IMR-90 (cell line): ENCODE measurements around the gene SHB. TPM values are rescaled to one million over a fixed set of nuclear protein-coding genes. Genes with fewer than 3 reads are reported as not detected.

Experiments
- ATAC-seq: fragments of 200-7000 bp; cut with Tn5 transposase; 2 replicates; pipeline ENCODE4 v1.9.1; 2020; ENCODE audit warnings: low read depth, mild to moderate bottlenecking, moderate library complexity
- BruUV-seq: library from RNA; stranded (reverse); fragments of 400-500 nt; replicated peaks from 2 replicates; lab custom pipeline; 2021; lab: Mats Ljungman, UMichigan
- CTCF ChIA-PET: fragments of 300-600 bp; formaldehyde crosslinking; extraction: SDS; loops from one replicate; lab custom pipeline; 2021; ENCODE audit warnings: antibody characterized with exemption; lab: Yijun Ruan, JAX
- POLR2A ChIA-PET: fragments of 300-600 bp; sonication (Branson Sonifier 250); formaldehyde crosslinking; loops from one replicate; lab custom pipeline; 2022; ENCODE audit warnings: antibody characterized with exemption; ENCODE audit not compliant: unreplicated experiment; lab: Charles Lee
- DNase-seq: peaks from one replicate; pipeline ENCODE4 v3.0.0; 2013
- H2AFZ ChIP-seq: replicated peaks from 2 replicates; pipeline ENCODE3; 2013; ENCODE audit warnings: low read length, mild to moderate bottlenecking; ENCODE audit not compliant: poor library complexity
- H2AK5ac ChIP-seq: 2 replicates; pipeline ENCODE4 v1.6.1; 2013; ENCODE audit warnings: low read depth, low read length, inconsistent platforms
- H2AK9ac ChIP-seq: replicated peaks from 2 replicates; pipeline ENCODE3; 2013; ENCODE audit warnings: mild to moderate bottlenecking, low read depth, low read length, moderate library complexity; ENCODE audit not compliant: poor library complexity
- H2BK120ac ChIP-seq: 2 replicates; pipeline ENCODE4 v1.6.1; 2013; ENCODE audit warnings: low read depth, low read length, inconsistent platforms
- H2BK15ac ChIP-seq: 3 replicates; pipeline ENCODE4 v1.6.1; 2013; ENCODE audit warnings: low read depth, low read length, inconsistent platforms
- H2BK20ac ChIP-seq: 2 replicates; pipeline ENCODE4 v1.6.1; 2013; ENCODE audit warnings: low read depth, mild to moderate bottlenecking, inconsistent platforms, low read length, moderate library complexity
- H2BK5ac ChIP-seq: 2 replicates; pipeline ENCODE4 v1.6.1; 2013; ENCODE audit warnings: mild to moderate bottlenecking, low read depth, low read length, inconsistent platforms; ENCODE audit not compliant: poor library complexity, severe bottlenecking
- H3K14ac ChIP-seq: replicated peaks from 2 replicates; pipeline ENCODE4 v1.6.1; 2013; ENCODE audit warnings: low read depth, low read length, inconsistent platforms
- H3K18ac ChIP-seq: 2 replicates; pipeline ENCODE4 v1.6.1; 2013; ENCODE audit warnings: low read depth, low read length, control low read depth
- H3K23ac ChIP-seq: 2 replicates; pipeline ENCODE4 v1.6.1; 2013; ENCODE audit warnings: low read depth, low read length, inconsistent platforms
- H3K27ac ChIP-seq: 2 replicates; pipeline ENCODE4 v1.5.1; 2013; ENCODE audit warnings: mild to moderate bottlenecking, control low read depth, low read length; ENCODE audit not compliant: insufficient read depth
- H3K27me3 ChIP-seq: 2 replicates; pipeline ENCODE4 v1.6.1; 2013; ENCODE audit warnings: low read length; ENCODE audit not compliant: control insufficient read depth, insufficient read depth
- H3K36me3 ChIP-seq: 2 replicates; pipeline ENCODE4 v1.6.1; 2013; ENCODE audit warnings: low read length, mixed read lengths; ENCODE audit not compliant: control insufficient read depth, insufficient read depth
- H3K4ac ChIP-seq: 2 replicates; pipeline ENCODE4 v1.6.1; 2013; ENCODE audit warnings: low read depth, low read length, inconsistent platforms
- H3K4me1 ChIP-seq: 2 replicates; pipeline ENCODE4 v1.6.1; 2013; ENCODE audit warnings: low read length, mixed read lengths; ENCODE audit not compliant: control insufficient read depth, insufficient read depth
- H3K4me2 ChIP-seq: 2 replicates; pipeline ENCODE4 v1.6.1; 2013; ENCODE audit warnings: low read depth, mild to moderate bottlenecking, control low read depth, low read length, moderate library complexity
- H3K4me3 ChIP-seq: 2 replicates; pipeline ENCODE4 v1.5.1; 2013; ENCODE audit warnings: low read depth, mild to moderate bottlenecking, control low read depth, low read length, moderate library complexity; ENCODE audit not compliant: insufficient read depth
- H3K56ac ChIP-seq: 2 replicates; pipeline ENCODE4 v1.6.1; 2013; ENCODE audit warnings: low read length, inconsistent platforms; ENCODE audit not compliant: insufficient read depth; ENCODE audit errors: extremely low read depth
- H3K79me1 ChIP-seq, 2 experiments: 2 replicates each; pipeline ENCODE4 v1.6.1; 2013; ENCODE audit warnings: low read length in 2 of 2, inconsistent platforms in 1 of 2, low read depth in 1 of 2
- H3K9ac ChIP-seq: 2 replicates; pipeline ENCODE4 v1.6.1; 2013; ENCODE audit warnings: low read depth, low read length, control low read depth
- H3K9me1 ChIP-seq: 2 replicates; pipeline ENCODE4 v1.6.1; 2013; ENCODE audit warnings: low read length, inconsistent platforms; ENCODE audit not compliant: insufficient read depth
- H3K9me3 ChIP-seq: 2 replicates; pipeline ENCODE4 v1.6.1; 2013; ENCODE audit warnings: low read length; ENCODE audit not compliant: control insufficient read depth, insufficient read depth
- H4K20me1 ChIP-seq: 2 replicates; pipeline ENCODE4 v1.6.1; 2013; ENCODE audit warnings: low read length, inconsistent platforms; ENCODE audit not compliant: insufficient read depth
- H4K5ac ChIP-seq: 2 replicates; pipeline ENCODE4 v1.6.1; 2013; ENCODE audit warnings: mild to moderate bottlenecking, low read depth, low read length, control low read depth
- H4K8ac ChIP-seq, 2 experiments: 2 replicates each; pipeline ENCODE4 v1.6.1; 2013; ENCODE audit warnings: low read depth in 2 of 2, low read length in 2 of 2, control low read depth in 1 of 2, inconsistent platforms in 1 of 2
- H4K91ac ChIP-seq: 2 replicates; pipeline ENCODE4 v1.6.1; 2013; ENCODE audit warnings: low read depth, low read length, inconsistent platforms; ENCODE audit not compliant: insufficient read depth
- NFE2L2 ChIP-seq: fragments of 150-350 bp; IDR thresholded peaks from 2 replicates; pipeline ENCODE4 v1.6.1; 2016; ENCODE audit warnings: low read depth, mild to moderate bottlenecking, low read length
- RAD21 ChIP-seq: IDR thresholded peaks from 2 replicates; pipeline ENCODE4 v1.6.1; 2012; ENCODE audit warnings: low read length, improper control_type of control experiment
- WGBS, 2 experiments: methylation state at CpG; one replicate each; pipeline versions ENCODE4 v1.1.5 to v1.1.7; 2013; ENCODE audit warnings: missing lambda C conversion rate in 2 of 2; ENCODE audit not compliant: insufficient read length in 1 of 2; ENCODE audit errors: extremely low coverage in 2 of 2; 5-methylcytosine and 5-hydroxymethylcytosine counted together
- dilution Hi-C: fragments of 300-500 bp; cut with HindIII; formaldehyde crosslinking; loops from one replicate; pipeline ENCODE4 v1.14.3; 2018; ENCODE audit warnings: low sequenced_read_pairs; ENCODE audit not compliant: unreplicated experiment
- in situ Hi-C: fragments of 300-500 bp; cut with MboI; formaldehyde crosslinking; loops from 3 replicates; pipeline ENCODE4 v1.14.3; 2019; ENCODE audit warnings: low sequenced_read_pairs, inconsistent platforms, mixed read lengths
- intact Hi-C: fragments of 100-400 bp; cut with micrococcal nuclease; formaldehyde crosslinking; loops from 2 replicates; pipeline ENCODE4 v1.10.0; 2022
- polyA plus RNA-seq, 3 experiments: library from polyadenylated mRNA; depleted of rRNA; stranded (reverse); fragments of >200 nt; gene quantifications; 2 replicates each; pipeline ENCODE4 v1.2.3, GENCODE V29; 2012; ENCODE audit warnings: low replicate concordance in 1 of 3
- total RNA-seq: library from RNA; depleted of rRNA; stranded (reverse); fragments of >200 nt; gene quantifications from 2 replicates; pipeline ENCODE4 v1.2.3, GENCODE V29; 2012

Gene SHB
- total and polyA plus RNA-seq, 2 of the 4 experiments (the other 2 are of a cell fraction): 6.1 to 20.4 TPM

- H3K27me3 ChIP-seq: no peaks in the 10 kb centered on the region
- 0 out of 2 replicates have a peak overlapping the region, but pooled peaks have one; percentile 19 for H4K5ac ChIP-seq
- peak overlapping the region; percentile 98 for H4K91ac ChIP-seq
- peak overlapping the region; percentile 89 for H3K56ac ChIP-seq
- H2BK5ac ChIP-seq: peak overlapping the region; percentile 91
- H2BK15ac ChIP-seq: peak overlapping the region; percentile 97; the same call in 2 of the 3 replicates
- POLR2A ChIA-PET: no interaction called here
- no peak overlapping the region for H3K4me2 ChIP-seq
- H3K4me1 ChIP-seq: peaks cover 63% of the 10 kb centered on the region
- no peak overlapping the region for H3K4me3 ChIP-seq
- DNase-seq (no peak), ATAC-seq (no peak)
- peak overlapping the region; percentile 100 for H2AK5ac ChIP-seq
- H3K27ac ChIP-seq: peak overlapping the region; percentile 96
- no peak overlapping the region for H2AK9ac ChIP-seq
- H3K18ac ChIP-seq: no peak overlapping the region; the same call in 1 of the 2 replicates
- dilution Hi-C loops (no loop called here), in situ Hi-C loops (no loop called here), intact Hi-C loops (loop anchor here (2.0 kb wide), 3 partner anchors 19 to 545 kb away; no protein-coding TSS in a partner anchor)
- peak overlapping the region; percentile 100 for H3K4ac ChIP-seq
- no TSS peak for BruUV-seq
- H3K9me3 ChIP-seq: no peaks in the 10 kb centered on the region
- CTCF ChIA-PET: interaction anchor here (2.6 kb wide), 1 partner anchor 11 kb away, joined by 11 read pairs; no protein-coding TSS in a partner anchor
- TF ChIP-seq RAD21: no peak
- TF ChIP-seq NFE2L2: no peak
- H3K14ac ChIP-seq: peak overlapping the region; percentile 91
- 100% methylated on average over 1 of the region's 6 CpGs; no CpG with 5 or more reads in 1 of the 2 experiments for WGBS, 2 experiments
- peaks cover 60% of the 10 kb centered on the region for H3K9me1 ChIP-seq
- H3K36me3 ChIP-seq: peaks cover 2% of the 10 kb centered on the region; the same call in 1 of the 2 replicates
- H3K9ac ChIP-seq: 0 out of 2 replicates have a peak overlapping the region, but pooled peaks have one; percentile 69
- peaks cover 31 to 86% of the 10 kb centered on the region in 2 experiments for H3K79me1 ChIP-seq
- H2AFZ ChIP-seq: no peak overlapping the region
- H4K20me1 ChIP-seq: peaks cover 59% of the 10 kb centered on the region
- H2BK20ac ChIP-seq: peak overlapping the region; percentile 53; the same call in 1 of the 2 replicates
- peak overlapping the region; percentile 94 to 96; a peak in 3 of 4 replicates for H4K8ac ChIP-seq
- peak overlapping the region; percentile 84; the same call in 1 of the 2 replicates for H3K23ac ChIP-seq
- H2BK120ac ChIP-seq: peak overlapping the region; percentile 84
Measured at GRCh38 chr9:38027714-38028113, 41.3 kb downstream of the SHB start.
